Ascending aorta (tissue), 2 donors: ENCODE data around the gene KSR2. TPM values are rescaled to one million over a fixed set of nuclear protein-coding genes. Genes with fewer than 3 reads are reported as not detected.

ENCODE experiments used
- DNase-seq, 2 donors: peaks; one replicate each; pipeline ENCODE4 v3.0.0-alpha.2; 2019; ENCODE audit warnings: low spot score in 2 of 2
- H3K27ac ChIP-seq, 2 donors: fragments of 200-600 bp; sonication (generic); one replicate each; pipeline ENCODE4 v1.5.1; 2016 to 2017; ENCODE audit warnings: mild to moderate bottlenecking in 1 of 2
- H3K27me3 ChIP-seq: fragments of 200-600 bp; sonication (generic); one replicate; pipeline ENCODE4 v1.5.1; 2017
- H3K36me3 ChIP-seq, 2 donors: fragments of 200-600 bp; sonication (generic); one replicate each; pipeline ENCODE4 v1.5.1; 2016
- H3K4me1 ChIP-seq, 2 donors: fragments of 200-600 bp; sonication (generic); one replicate each; pipeline ENCODE4 v1.5.1; 2016 to 2017; ENCODE audit warnings: mild to moderate bottlenecking in 1 of 2
- H3K4me3 ChIP-seq, 2 donors: fragments of 200-600 bp; sonication (generic); one replicate each; pipeline ENCODE4 v1.5.1; 2016 to 2017; ENCODE audit warnings: mild to moderate bottlenecking in 1 of 2
- H3K9me3 ChIP-seq, 2 donors: fragments of 200-600 bp; sonication (generic); one replicate each; pipeline ENCODE4 v1.5.1; 2016
- CTCF ChIP-seq, 3 experiments: fragments of 200-600 bp in 2 of 3; fragments of 450-650 bp in 1 of 3; sonication (generic) in 2 of 3; IDR thresholded peaks; one replicate each; pipeline ENCODE4 v1.5.1; 2016 to 2019; ENCODE audit warnings: antibody characterized with exemption in 3 of 3, mild to moderate bottlenecking in 1 of 3, moderate library complexity in 1 of 3
- intact Hi-C: fragments of 100-400 bp; cut with DNase I; formaldehyde crosslinking; loops from one replicate; pipeline ENCODE4 v1.15.1; 2023
- total RNA-seq: library from RNA; depleted of rRNA; stranded (reverse); fragments of >200 nt; gene quantifications from one replicate; pipeline ENCODE4 v1.1.0, GENCODE V29; 2016

The KSR2 gene
- total RNA-seq, 1 donor from 2014 or later = 0.11 TPM

- Histone ChIP-seq H3K27ac (no peak overlapping the region), H3K36me3 (no peaks in the 10 kb centered on the region), H3K9me3 (no peaks in the 10 kb centered on the region), H3K4me1 (no peaks in the 10 kb centered on the region), H3K27me3 (no peaks in the 10 kb centered on the region), H3K4me3 (no peak overlapping the region)
- DNase-seq = no peak
- TF ChIP-seq CTCF (IDR thresholded peaks at IDR 0.05) = peak in 1 of 3 experiments; percentile 25
- intact Hi-C loops = no loop called here
These were observed 114.3 kb downstream of the KSR2 start for GRCh38 chr12:117854339-117855012.

GRCh38 chr12:117853600-117853999 lies 115.2 kb downstream of the KSR2 start:
- Histone ChIP-seq H3K36me3 (no peaks in the 10 kb centered on the region), H3K4me3 (no peak overlapping the region), H3K27me3 (no peaks in the 10 kb centered on the region), H3K27ac (no peak overlapping the region), H3K4me1 (no peaks in the 10 kb centered on the region), H3K9me3 (no peaks in the 10 kb centered on the region)
- intact Hi-C loops = no loop called here
- no peak for TF ChIP-seq CTCF (IDR thresholded peaks at IDR 0.05)
- no peak for DNase-seq

GRCh38 chr12:117850048-117850447 lies 118.7 kb downstream of the KSR2 start:
- intact Hi-C loops = no loop called here
- H3K36me3 ChIP-seq = no peaks in the 10 kb centered on the region
- no peaks in the 10 kb centered on the region for H3K4me1 ChIP-seq
- no peak for DNase-seq
- H3K27ac ChIP-seq = no peak overlapping the region
- no peak overlapping the region for H3K4me3 ChIP-seq
- no peaks in the 10 kb centered on the region for H3K27me3 ChIP-seq
- no peaks in the 10 kb centered on the region for H3K9me3 ChIP-seq
- TF ChIP-seq CTCF (IDR thresholded peaks at IDR 0.05) = peak in 2 of 3 experiments; percentile 60 to 70

GRCh38 chr12:117847371-117847770 lies 121.4 kb downstream of the KSR2 start:
- Histone ChIP-seq H3K9me3 (peaks cover 0 to 8% of the 10 kb centered on the region in 2 donors), H3K36me3 (no peaks in the 10 kb centered on the region)
- intact Hi-C loops = no loop called here

GRCh38 chr12:117845271-117845904 lies 123.4 kb downstream of the KSR2 start:
- H3K36me3 ChIP-seq = no peaks in the 10 kb centered on the region
- no peaks in the 10 kb centered on the region for H3K4me1 ChIP-seq
- no peak overlapping the region for H3K4me3 ChIP-seq
- no peaks in the 10 kb centered on the region for H3K27me3 ChIP-seq
- no peak for TF ChIP-seq CTCF (IDR thresholded peaks at IDR 0.05)
- peaks cover 0 to 8% of the 10 kb centered on the region in 2 donors for H3K9me3 ChIP-seq
- DNase-seq = no peak
- no peak overlapping the region for H3K27ac ChIP-seq
- intact Hi-C loops = no loop called here

More at GRCh38 chr12:117847371-117847770, 121.4 kb downstream of the KSR2 start:
- Histone ChIP-seq H3K27ac (no peak overlapping the region), H3K4me3 (no peak overlapping the region), H3K27me3 (no peaks in the 10 kb centered on the region), H3K4me1 (no peaks in the 10 kb centered on the region)
- no peak for DNase-seq
- TF ChIP-seq CTCF (IDR thresholded peaks at IDR 0.05) = no peak
